OCI-LY1 (cell line): Measurements from ENCODE around the gene KLHL29.

Experiments
- CTCF ChIP-seq: fragments of 200-600 bp; sonication (generic), shearing (Covaris generic); IDR thresholded peaks from 2 replicates; pipeline ENCODE4 v1.5.1; 2017; ENCODE audit warnings: mild to moderate bottlenecking, antibody characterized with exemption, low read length, moderate library complexity, mixed read lengths
- EZH2 ChIP-seq: fragments of 200-600 bp; sonication (generic), shearing (Covaris generic); IDR thresholded peaks from 2 replicates; pipeline ENCODE4 v1.8.0; 2017; ENCODE audit warnings: borderline replicate concordance, mixed run types, mild to moderate bottlenecking, antibody characterized with exemption, low read length, moderate library complexity, mixed read lengths

- TF ChIP-seq CTCF (no peak), EZH2 (no peak)
Observed at GRCh38 chr2:23425338-23425871, 40.4 kb downstream of the KLHL29 start.
